Mucosa of rectum (tissue), 2 donors: ENCODE results near the gene CYTH1.

Experiments used
- H3K27ac ChIP-seq, 2 donors: one replicate each; pipeline ENCODE4 v1.7.0; 2013; ENCODE audit warnings: inconsistent platforms in 2 of 2, low read depth in 2 of 2, low read length in 2 of 2
- H3K27me3 ChIP-seq, 2 donors: one replicate each; pipeline ENCODE4 v1.7.0; 2013; ENCODE audit warnings: low read length in 2 of 2; ENCODE audit not compliant: control insufficient read depth in 2 of 2, insufficient read depth in 2 of 2
- H3K36me3 ChIP-seq, 2 donors: one replicate each; pipeline ENCODE4 v1.7.0; 2013; ENCODE audit warnings: low read length in 2 of 2; ENCODE audit not compliant: control insufficient read depth in 2 of 2, insufficient read depth in 2 of 2
- H3K4me1 ChIP-seq, 2 donors: one replicate each; pipeline ENCODE4 v1.7.0; 2013; ENCODE audit warnings: low read length in 2 of 2, mild to moderate bottlenecking in 1 of 2; ENCODE audit not compliant: control insufficient read depth in 2 of 2, insufficient read depth in 2 of 2
- H3K4me3 ChIP-seq, 2 donors: one replicate each; pipeline ENCODE4 v1.7.0; 2013; ENCODE audit warnings: low read length in 2 of 2
- H3K9ac ChIP-seq, 2 donors: one replicate each; pipeline ENCODE4 v1.7.0; 2013; ENCODE audit warnings: low read length in 2 of 2, low read depth in 1 of 2, mild to moderate bottlenecking in 1 of 2
- H3K9me3 ChIP-seq, 2 donors: one replicate each; pipeline ENCODE4 v1.7.0; 2013; ENCODE audit warnings: low read length in 2 of 2; ENCODE audit not compliant: control insufficient read depth in 2 of 2
- donor health status: healthy.
- donor health status: Normal muscosa, but diverticular disease.

The CYTH1 gene

GRCh38 chr17:78704594-78704993 lies 77.5 kb downstream of the CYTH1 start:
- Histone ChIP-seq H3K4me3 (no peak overlapping the region), H3K36me3 (peaks cover 58 to 60% of the 10 kb centered on the region in 2 donors), H3K27ac (no peak overlapping the region), H3K4me1 (peaks cover 3 to 6% of the 10 kb centered on the region in 2 donors), H3K9ac (no peak overlapping the region), H3K9me3 (no peaks in the 10 kb centered on the region), H3K27me3 (no peaks in the 10 kb centered on the region)

GRCh38 chr17:78697554-78698343 lies 84.3 kb downstream of the CYTH1 start:
- H3K36me3 ChIP-seq, result peaks cover 78 to 82% of the 10 kb centered on the region in 2 donors
- H3K9me3 ChIP-seq, result no peaks in the 10 kb centered on the region
- H3K4me3 ChIP-seq, result no peak overlapping the region
- no peaks in the 10 kb centered on the region for H3K4me1 ChIP-seq
- no peaks in the 10 kb centered on the region for H3K27me3 ChIP-seq
- no peak overlapping the region for H3K27ac ChIP-seq
- H3K9ac ChIP-seq, result no peak overlapping the region

GRCh38 chr17:78697122-78697521 lies 85.0 kb downstream of the CYTH1 start:
- Histone ChIP-seq H3K4me3 (no peak overlapping the region), H3K4me1 (no peaks in the 10 kb centered on the region), H3K36me3 (peaks cover 82 to 84% of the 10 kb centered on the region in 2 donors), H3K9ac (no peak overlapping the region), H3K27me3 (no peaks in the 10 kb centered on the region), H3K27ac (no peak overlapping the region), H3K9me3 (no peaks in the 10 kb centered on the region)

- Histone ChIP-seq H3K4me1 (no peaks in the 10 kb centered on the region), H3K4me3 (no peak overlapping the region), H3K27me3 (no peaks in the 10 kb centered on the region), H3K36me3 (peaks cover 80 to 81% of the 10 kb centered on the region in 2 donors), H3K27ac (no peak overlapping the region), H3K9me3 (no peaks in the 10 kb centered on the region), H3K9ac (no peak overlapping the region)
These were observed 85.8 kb downstream of the CYTH1 start for GRCh38 chr17:78696016-78696982.

GRCh38 chr17:78694805-78695531 lies 87.1 kb downstream of the CYTH1 start:
- Histone ChIP-seq H3K36me3 (peaks cover 77 to 79% of the 10 kb centered on the region in 2 donors), H3K9me3 (no peaks in the 10 kb centered on the region), H3K4me3 (no peak overlapping the region), H3K27me3 (no peaks in the 10 kb centered on the region), H3K9ac (no peak overlapping the region), H3K4me1 (no peaks in the 10 kb centered on the region), H3K27ac (no peak overlapping the region)

- Histone ChIP-seq H3K9me3 (no peaks in the 10 kb centered on the region), H3K4me3 (no peak overlapping the region), H3K4me1 (no peaks in the 10 kb centered on the region), H3K36me3 (peaks cover 77 to 80% of the 10 kb centered on the region in 2 donors), H3K27ac (no peak overlapping the region), H3K9ac (no peak overlapping the region), H3K27me3 (no peaks in the 10 kb centered on the region)
These were observed 88.6 kb downstream of the CYTH1 start for GRCh38 chr17:78693346-78694083.

- Histone ChIP-seq H3K36me3 (peaks cover 77 to 80% of the 10 kb centered on the region in 2 donors), H3K9me3 (no peaks in the 10 kb centered on the region), H3K4me1 (no peaks in the 10 kb centered on the region), H3K9ac (no peak overlapping the region), H3K27me3 (no peaks in the 10 kb centered on the region), H3K4me3 (no peak overlapping the region), H3K27ac (no peak overlapping the region)
These were observed 89.5 kb downstream of the CYTH1 start for GRCh38 chr17:78692460-78693010.

- H3K4me1 ChIP-seq, result no peaks in the 10 kb centered on the region
- no peaks in the 10 kb centered on the region for H3K9me3 ChIP-seq
- no peak overlapping the region for H3K4me3 ChIP-seq
- H3K36me3 ChIP-seq, result peaks cover 61 to 63% of the 10 kb centered on the region in 2 donors
- H3K9ac ChIP-seq, result no peak overlapping the region
- H3K27me3 ChIP-seq, result no peaks in the 10 kb centered on the region
- no peak overlapping the region for H3K27ac ChIP-seq
These were observed 93.0 kb downstream of the CYTH1 start for GRCh38 chr17:78689029-78689428.

GRCh38 chr17:78687944-78688343 lies 94.1 kb downstream of the CYTH1 start:
- H3K27ac ChIP-seq, result no peak overlapping the region
- H3K36me3 ChIP-seq, result peaks cover 54 to 63% of the 10 kb centered on the region in 2 donors
- H3K4me1 ChIP-seq, result no peaks in the 10 kb centered on the region
- H3K27me3 ChIP-seq, result no peaks in the 10 kb centered on the region
- H3K9me3 ChIP-seq, result no peaks in the 10 kb centered on the region
- H3K4me3 ChIP-seq, result no peak overlapping the region
- no peak overlapping the region for H3K9ac ChIP-seq
